GM12875 (cell line): Measurements from ENCODE around the gene MISP3.

Source experiments
- H3K4me3 ChIP-seq: one replicate; pipeline ENCODE4 v1.5.1; 2011; ENCODE audit warnings: low read depth, low read length, control low read depth
- CTCF ChIP-seq: IDR thresholded peaks from 2 replicates; pipeline ENCODE4 v1.5.1; 2011; ENCODE audit warnings: low read depth, mild to moderate bottlenecking, control low read depth, inconsistent platforms, low read length, moderate library complexity, borderline replicate concordance; ENCODE audit not compliant: insufficient read depth

Gene MISP3

GRCh38 chr19:14096272-14096992 lies 23.8 kb downstream of the MISP3 start:
- TF ChIP-seq CTCF: no peak
- no peak overlapping the region for H3K4me3 ChIP-seq

DNA sequence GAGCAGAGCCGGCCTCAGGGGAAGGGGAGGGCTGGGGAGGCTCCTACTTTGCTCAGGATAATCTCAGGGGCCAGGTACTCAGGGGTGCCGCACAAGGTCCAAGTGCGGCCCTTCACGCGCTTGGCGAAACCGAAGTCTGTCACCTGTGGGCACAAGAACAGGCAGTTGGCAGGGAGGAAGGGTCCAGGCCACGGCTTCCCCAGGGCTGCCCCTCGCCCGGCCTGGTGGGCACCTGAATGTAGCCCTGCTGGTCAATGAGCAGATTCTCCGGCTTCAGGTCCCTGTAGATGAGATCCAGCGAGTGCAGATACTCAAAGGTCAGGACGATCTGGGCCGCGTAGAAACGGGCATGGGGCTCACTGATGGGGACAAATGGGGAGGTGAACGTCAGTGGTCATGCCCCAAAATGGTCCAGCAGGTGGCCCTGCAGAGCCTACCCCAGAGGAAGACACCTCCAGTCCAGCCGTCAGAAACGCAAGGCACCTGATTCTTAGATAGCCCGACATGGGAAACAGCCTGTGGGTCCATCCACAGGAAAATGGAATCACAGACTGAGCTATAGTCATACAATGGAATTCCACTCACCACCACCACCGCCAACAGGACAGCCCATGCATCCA lies 25.1 kb downstream of the MISP3 start:
- no peak overlapping the region for H3K4me3 ChIP-seq
- TF ChIP-seq CTCF: no peak

- no peak for TF ChIP-seq CTCF
- no peak overlapping the region for H3K4me3 ChIP-seq
Observed at GRCh38 chr19:14101003-14101545, 28.5 kb downstream of the MISP3 start.

GRCh38 chr19:14102102-14102696 lies 29.6 kb downstream of the MISP3 start:
- no peak overlapping the region for H3K4me3 ChIP-seq
- TF ChIP-seq CTCF: no peak

DNA sequence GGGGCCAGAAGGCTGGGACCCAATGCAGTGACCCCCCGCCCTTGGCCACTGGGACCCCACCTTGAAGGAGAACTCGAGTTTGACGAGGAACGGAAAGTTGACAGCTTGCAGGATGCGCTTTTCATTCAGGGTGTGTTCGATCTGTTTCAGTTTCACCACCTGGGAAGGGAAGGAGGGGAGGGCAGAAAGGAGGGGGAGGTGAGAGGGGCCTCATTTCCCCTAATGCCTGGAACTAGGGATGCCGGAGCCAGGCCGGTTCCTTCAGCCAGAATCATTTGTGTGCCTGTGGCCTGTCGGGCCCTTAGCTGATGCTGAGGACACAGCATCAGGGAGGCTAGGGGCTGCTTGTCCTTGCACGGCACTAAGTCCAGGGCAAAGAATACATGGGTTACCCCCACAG lies 30.2 kb downstream of the MISP3 start:
- no peak for TF ChIP-seq CTCF
- no peak overlapping the region for H3K4me3 ChIP-seq

GRCh38 chr19:14103310-14103709 lies 30.7 kb downstream of the MISP3 start:
- no peak overlapping the region for H3K4me3 ChIP-seq
- no peak for TF ChIP-seq CTCF
